Measurements from ENCODE around the gene POLK.

DNA sequence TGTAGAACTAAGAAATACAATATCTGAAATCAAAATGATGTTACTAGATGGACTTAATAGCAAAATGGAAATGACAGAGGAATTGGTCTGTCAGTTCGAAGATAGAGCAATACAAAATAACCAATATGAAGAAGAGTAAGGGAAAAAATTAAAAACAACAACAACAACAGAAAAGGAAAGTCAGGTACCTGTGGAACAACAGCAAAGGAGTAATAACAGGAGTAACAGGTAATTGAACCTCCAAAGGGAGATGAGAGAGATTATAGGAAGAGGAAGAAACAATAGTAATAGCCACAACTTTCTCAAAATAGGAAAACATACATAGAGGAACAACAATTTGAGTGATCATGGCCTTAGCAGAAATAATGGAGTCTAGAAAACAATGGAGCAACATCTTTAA lies 13.7 kb downstream of the POLK start:
- TF ChIP-seq, protein P1, sequence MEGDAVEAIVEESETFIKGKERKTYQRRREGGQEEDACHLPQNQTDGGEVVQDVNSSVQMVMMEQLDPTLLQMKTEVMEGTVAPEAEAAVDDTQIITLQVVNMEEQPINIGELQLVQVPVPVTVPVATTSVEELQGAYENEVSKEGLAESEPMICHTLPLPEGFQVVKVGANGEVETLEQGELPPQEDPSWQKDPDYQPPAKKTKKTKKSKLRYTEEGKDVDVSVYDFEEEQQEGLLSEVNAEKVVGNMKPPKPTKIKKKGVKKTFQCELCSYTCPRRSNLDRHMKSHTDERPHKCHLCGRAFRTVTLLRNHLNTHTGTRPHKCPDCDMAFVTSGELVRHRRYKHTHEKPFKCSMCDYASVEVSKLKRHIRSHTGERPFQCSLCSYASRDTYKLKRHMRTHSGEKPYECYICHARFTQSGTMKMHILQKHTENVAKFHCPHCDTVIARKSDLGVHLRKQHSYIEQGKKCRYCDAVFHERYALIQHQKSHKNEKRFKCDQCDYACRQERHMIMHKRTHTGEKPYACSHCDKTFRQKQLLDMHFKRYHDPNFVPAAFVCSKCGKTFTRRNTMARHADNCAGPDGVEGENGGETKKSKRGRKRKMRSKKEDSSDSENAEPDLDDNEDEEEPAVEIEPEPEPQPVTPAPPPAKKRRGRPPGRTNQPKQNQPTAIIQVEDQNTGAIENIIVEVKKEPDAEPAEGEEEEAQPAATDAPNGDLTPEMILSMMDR (IDR thresholded peaks at IDR 0.05 in 8 of 11, conservative IDR thresholded peaks at IDR 0.05 in 3 of 11) = no peak
- no peak for TF ChIP-seq POLR2AphosphoS5 (IDR thresholded peaks at IDR 0.05)
